ENCODE measurements around the gene NPAT. TPM values are rescaled to one million over a fixed set of nuclear protein-coding genes. Genes with fewer than 3 reads are reported as not detected.
"Not testable (repeated sequence)": the region's sequence is repeated elsewhere in the genome, so short reads cannot be mapped to it uniquely, and the experiment has no call there.

The NPAT gene
- total and polyA plus RNA-seq, 11 donors = 1.8 to 12.3 (median 8.1) TPM

- no peak for DNase-seq
- peaks cover 3 to 84% (median 80%) of the 10 kb centered on the region in 9 donors for H3K36me3 ChIP-seq
- no peak overlapping the region for H3K4me3 ChIP-seq
- TF ChIP-seq CTCF (IDR thresholded peaks at IDR 0.05) = no peak
- TF ChIP-seq POLR2A (IDR thresholded peaks at IDR 0.05) = no peak
- peaks cover 0 to 3% (median 0%) of the 10 kb centered on the region in 12 donors for H3K4me1 ChIP-seq
- H3K9me3 ChIP-seq = no peaks in the 10 kb centered on the region
- H3K27ac ChIP-seq = no peak overlapping the region
- intact Hi-C loops (cut with DNase I) = no loop called here
- H3K27me3 ChIP-seq = no peaks in the 10 kb centered on the region
- no peak for ATAC-seq
Measured at GRCh38 chr11:108193725-108194124, 28.7 kb downstream of the NPAT start.

GRCh38 chr11:108177570-108177969 is 44.9 kb downstream of the NPAT start:
- DNase-seq (no peak), ATAC-seq (no peak)
- TF ChIP-seq POLR2A (IDR thresholded peaks at IDR 0.05) (no peak), CTCF (IDR thresholded peaks at IDR 0.05) (no peak)
- H3K27me3 ChIP-seq = no peaks in the 10 kb centered on the region
- H3K4me1 ChIP-seq = no peaks in the 10 kb centered on the region
- peaks cover 0 to 100% (median 94%) of the 10 kb centered on the region in 9 donors for H3K36me3 ChIP-seq
- intact Hi-C loops (cut with DNase I) = loop anchor here in 1 of 10 donors (10.0 kb wide), 1 partner anchor 47 kb away; the partner anchor contains the start of genes ATM and NPAT
- 76 to 99% (median 85%) methylated on average over 5 of the region's 5 CpGs for WGBS, 4 donors
- H3K9me3 ChIP-seq = no peaks in the 10 kb centered on the region
- H3K4me3 ChIP-seq = no peak overlapping the region
- no peak overlapping the region for H3K27ac ChIP-seq

GRCh38 chr11:108170184-108170583 is 52.3 kb downstream of the NPAT start:
- Histone ChIP-seq H3K27ac (peak overlapping the region in 7 of 12 donors; percentile 10 to 50 (median 23)), H3K9me3 (no peaks in the 10 kb centered on the region), H3K27me3 (no peaks in the 10 kb centered on the region), H3K4me3 (peak overlapping the region in 9 of 12 donors; percentile 11 to 46 (median 31)), H3K36me3 (peaks cover 0 to 86% (median 82%) of the 10 kb centered on the region in 9 donors), H3K4me1 (peaks cover 0 to 10% (median 0%) of the 10 kb centered on the region in 12 donors)
- no peak for ATAC-seq
- 60 to 75% (median 70%) methylated on average over 2 of the region's 2 CpGs for WGBS, 4 donors
- intact Hi-C loops (cut with DNase I) = loop anchor here in 2 of 10 donors (5.0 to 10.0 kb wide), 2 partner anchors 48 to 55 kb away; partner anchors contain the start of genes ACAT1 (in 1 of the 2), ATM (in 1 of the 2) and NPAT (in 1 of the 2)
- no peak for DNase-seq
- TF ChIP-seq CTCF (IDR thresholded peaks at IDR 0.05) (no peak), POLR2A (IDR thresholded peaks at IDR 0.05) (no peak)

GRCh38 chr11:108167624-108168023 is 54.8 kb downstream of the NPAT start:
- no peaks in the 10 kb centered on the region for H3K9me3 ChIP-seq
- H3K27ac ChIP-seq = no peak overlapping the region
- H3K27me3 ChIP-seq = no peaks in the 10 kb centered on the region
- peaks cover 0 to 10% (median 0%) of the 10 kb centered on the region in 12 donors for H3K4me1 ChIP-seq
- DNase-seq (no peak), ATAC-seq (no peak)
- no peak for TF ChIP-seq CTCF (IDR thresholded peaks at IDR 0.05)
- TF ChIP-seq POLR2A (IDR thresholded peaks at IDR 0.05) = no peak
- H3K36me3 ChIP-seq = peaks cover 0 to 86% (median 80%) of the 10 kb centered on the region in 9 donors
- no peak overlapping the region for H3K4me3 ChIP-seq
- intact Hi-C loops (cut with DNase I) = no loop called here

- H3K27me3 ChIP-seq; H3K4me3 ChIP-seq; ATAC-seq; intact Hi-C loops (cut with DNase I); H3K4me1 ChIP-seq; H3K27ac ChIP-seq; H3K9me3 ChIP-seq; DNase-seq: not testable (repeated sequence)
- WGBS, 4 donors = 81 to 98% (median 87%) methylated on average over 6 of the region's 6 CpGs
- peaks cover 0 to 100% (median 97%) of the 10 kb centered on the region in 9 donors for H3K36me3 ChIP-seq
Measured at GRCh38 chr11:108162878-108163277, 59.6 kb downstream of the NPAT start.

All from heart left ventricle (tissue), 16 donors.